ENCODE results near the gene CYBC1. TPM values are rescaled to one million over a fixed set of nuclear protein-coding genes. Genes with fewer than 3 reads are reported as not detected.

The CYBC1 gene
- total and polyA plus RNA-seq, 7 experiments from 2014 or later = 112 to 385 (median 181) TPM

DNA sequence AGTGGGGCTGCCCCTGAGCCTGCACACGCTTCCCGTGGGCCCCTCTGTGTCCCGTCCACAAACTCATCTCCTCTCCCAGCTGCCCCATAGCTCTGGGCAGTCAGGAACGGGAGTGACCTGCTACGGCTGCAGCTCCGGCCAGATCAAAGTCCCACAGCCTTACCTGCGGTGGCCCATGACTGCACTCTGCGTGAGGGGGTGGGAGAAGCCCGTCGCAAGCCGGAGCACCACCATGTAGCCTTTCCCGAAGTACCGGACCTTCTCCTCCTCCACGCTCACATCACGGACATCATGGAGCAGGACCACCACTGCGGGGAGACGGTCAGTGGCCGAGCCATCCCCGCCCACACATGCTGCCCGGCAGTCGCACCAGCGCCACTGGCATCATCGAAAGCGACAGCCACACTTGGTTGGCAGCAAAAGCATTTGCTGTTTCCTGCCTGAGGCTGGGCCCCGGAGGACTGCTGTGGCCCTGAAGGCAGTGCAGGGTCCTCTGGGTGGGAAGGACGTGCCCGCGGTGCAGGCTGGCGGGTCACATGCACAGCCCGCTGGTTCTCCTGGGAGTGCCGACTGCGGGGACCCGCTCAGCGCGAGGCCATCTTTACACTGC is 6.2 kb downstream of the CYBC1 start:
- Histone ChIP-seq H3K4me1 (ENCODE audit: control insufficient read depth in 2 of 2, insufficient read depth in 2 of 2, low read length in 2 of 2) (peaks cover 7 to 8% of the 10 kb centered on the region in 2 donors), H3K4me3 (ENCODE audit: low read length) (no peak overlapping the region), H3K36me3 (ENCODE audit: control insufficient read depth in 2 of 3, insufficient read depth in 3 of 3, low read length in 3 of 3) (peaks cover 0 to 68% (median 0%) of the 10 kb centered on the region in 3 experiments), H3K9me3 (ENCODE audit: control insufficient read depth in 2 of 3, low read length in 3 of 3) (no peaks in the 10 kb centered on the region), H3K27me3 (ENCODE audit: control insufficient read depth in 2 of 2, insufficient read depth in 2 of 2, low read length in 2 of 2) (no peaks in the 10 kb centered on the region), H3K27ac (ENCODE audit: low read depth, low read length) (no peak overlapping the region)
- Mint-ChIP-seq H3K4me1 (peaks cover under 1 to 26% (median 17%) of the 10 kb centered on the region in 7 donors), H3K27ac (peak overlapping the region in 1 of 9 donors; percentile 18), H3K27me3 (no peaks in the 10 kb centered on the region), H3K9me3 (no peaks in the 10 kb centered on the region), H3K36me3 (peaks cover 0 to 14% (median 0%) of the 10 kb centered on the region in 5 donors), H3K4me3 (no peak overlapping the region)
- ATAC-seq (no peak), DNase-seq (no peak)
- CTCF ChIA-PET = no interaction called here
- POLR2A ChIA-PET = interaction anchor here (0.6 to 1.1 kb wide), 2 partner anchors 11 to 15 kb away, joined by 3 read pairs; no protein-coding TSS in a partner anchor
- intact Hi-C loops (cut with micrococcal nuclease) = no loop called here

DNA sequence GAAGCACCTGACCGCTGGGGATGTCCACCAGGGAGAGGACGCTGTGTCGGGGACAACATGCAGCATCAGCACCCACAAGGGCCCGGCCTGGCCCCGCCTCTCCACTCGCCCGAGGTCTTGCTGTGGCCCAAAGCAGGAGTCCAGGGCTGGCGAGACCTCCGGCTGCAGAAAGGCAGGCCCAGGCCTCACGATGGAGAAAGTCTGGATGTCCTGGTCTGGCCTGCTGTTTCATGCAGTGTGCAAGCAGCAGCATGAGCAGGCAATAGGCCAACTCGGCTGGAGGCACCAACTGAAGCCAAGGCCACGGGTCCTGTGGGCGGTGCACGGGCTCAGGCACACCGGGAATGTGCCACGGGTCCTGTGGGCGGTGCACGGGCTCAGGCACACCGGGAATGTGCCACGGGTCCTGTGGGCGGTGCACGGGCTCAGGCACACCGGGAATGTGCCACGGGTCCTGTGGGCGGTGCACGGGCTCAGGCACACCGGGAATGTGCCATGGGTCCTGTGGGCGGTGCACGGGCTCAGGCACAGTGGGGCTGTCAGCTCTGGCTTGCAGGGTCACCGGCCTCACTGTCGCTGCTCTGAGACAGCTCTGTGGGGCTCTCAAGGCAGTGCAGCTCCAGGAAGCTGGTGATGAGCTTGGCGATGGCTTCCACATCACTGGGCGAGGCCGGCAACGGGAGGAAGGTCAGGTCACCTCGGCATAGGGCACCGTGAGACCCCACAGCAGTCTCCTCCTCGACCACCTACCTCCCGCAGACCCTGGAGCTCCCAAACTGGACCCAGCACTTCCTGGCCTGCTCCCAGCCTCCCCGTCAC is 6.9 kb downstream of the CYBC1 start:
- H3K4me3 ChIP-seq (ENCODE audit: low read length) = no peak overlapping the region
- Mint-ChIP-seq H3K27ac (peak overlapping the region in 2 of 9 donors; percentile 12 to 23), H3K36me3 (peaks cover 0 to 10% (median 0%) of the 10 kb centered on the region in 5 donors), H3K4me1 (peaks cover 0 to 25% (median 13%) of the 10 kb centered on the region in 7 donors), H3K27me3 (no peaks in the 10 kb centered on the region), H3K9me3 (no peaks in the 10 kb centered on the region), H3K4me3 (no peak overlapping the region)
- H3K4me1 ChIP-seq (ENCODE audit: control insufficient read depth in 2 of 2, insufficient read depth in 2 of 2, low read length in 2 of 2) = peaks cover 6 to 7% of the 10 kb centered on the region in 2 donors
- ChIA-PET CTCF (no interaction called here), POLR2A (interaction anchor here (0.6 to 1.1 kb wide), 2 partner anchors 11 to 16 kb away, joined by 3 read pairs; no protein-coding TSS in a partner anchor)
- no peak for ATAC-seq
- no peak overlapping the region for H3K27ac ChIP-seq (ENCODE audit: low read depth, low read length)
- no peaks in the 10 kb centered on the region for H3K9me3 ChIP-seq (ENCODE audit: control insufficient read depth in 2 of 3, low read length in 3 of 3)
- no peaks in the 10 kb centered on the region for H3K27me3 ChIP-seq (ENCODE audit: control insufficient read depth in 2 of 2, insufficient read depth in 2 of 2, low read length in 2 of 2)
- intact Hi-C loops (cut with micrococcal nuclease) = no loop called here
- peaks cover 0 to 75% (median 0%) of the 10 kb centered on the region in 3 experiments for H3K36me3 ChIP-seq (ENCODE audit: control insufficient read depth in 2 of 3, insufficient read depth in 3 of 3, low read length in 3 of 3)
- DNase-seq = no peak

DNA sequence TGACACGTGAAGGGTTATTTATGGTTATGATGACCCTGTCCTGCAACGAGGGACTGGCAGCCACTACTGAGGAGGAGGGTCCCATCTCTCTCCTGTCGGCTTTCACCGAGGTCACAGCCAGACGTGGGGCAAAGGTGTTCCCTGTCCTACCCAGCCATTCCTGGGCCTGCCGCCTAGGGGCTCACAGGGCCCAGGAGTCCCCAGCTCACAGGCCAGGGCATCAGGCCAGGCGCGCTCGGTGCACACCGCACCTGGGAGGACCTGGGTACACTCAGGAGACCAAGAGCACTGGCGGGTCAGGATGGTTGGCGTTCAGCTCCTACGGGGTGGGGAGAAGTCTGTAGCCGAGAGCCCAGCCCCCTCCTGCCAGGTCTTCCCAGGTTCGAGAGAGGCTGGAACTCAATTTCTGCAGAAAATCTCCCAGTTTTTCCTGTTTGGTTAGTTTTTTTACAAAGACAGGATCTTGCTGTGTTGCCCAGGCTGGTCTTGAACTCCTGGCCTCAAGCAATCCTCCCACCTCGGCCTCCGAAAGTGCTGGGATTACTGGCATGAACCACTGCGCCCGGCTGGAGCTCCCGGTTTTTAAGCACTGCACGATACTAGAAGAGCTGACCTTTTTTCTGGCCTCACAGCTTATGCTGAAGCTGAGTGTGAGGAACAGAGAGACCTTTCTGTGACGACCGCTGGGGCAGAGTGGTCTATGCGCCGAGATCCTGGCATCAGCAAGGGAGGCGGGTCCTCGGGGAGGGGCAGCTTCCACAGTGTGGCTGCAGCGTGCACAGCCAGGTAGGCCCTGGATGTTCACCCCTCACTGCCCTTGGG is 7.7 kb downstream of the CYBC1 start:
- H3K4me1 Mint-ChIP-seq = peaks cover 0 to 23% (median 11%) of the 10 kb centered on the region in 7 donors
- Histone ChIP-seq H3K27ac (ENCODE audit: low read depth, low read length) (no peak overlapping the region), H3K36me3 (ENCODE audit: control insufficient read depth in 2 of 3, insufficient read depth in 3 of 3, low read length in 3 of 3) (peaks cover 0 to 82% (median 0%) of the 10 kb centered on the region in 3 experiments), H3K4me1 (ENCODE audit: control insufficient read depth in 2 of 2, insufficient read depth in 2 of 2, low read length in 2 of 2) (peaks cover 1 to 3% of the 10 kb centered on the region in 2 donors), H3K4me3 (ENCODE audit: low read length) (no peak overlapping the region), H3K9me3 (ENCODE audit: control insufficient read depth in 2 of 3, low read length in 3 of 3) (no peaks in the 10 kb centered on the region), H3K27me3 (ENCODE audit: control insufficient read depth in 2 of 2, insufficient read depth in 2 of 2, low read length in 2 of 2) (no peaks in the 10 kb centered on the region)
- H3K9me3 Mint-ChIP-seq = no peaks in the 10 kb centered on the region
- peaks cover 0 to 10% (median 0%) of the 10 kb centered on the region in 5 donors for H3K36me3 Mint-ChIP-seq
- H3K4me3 Mint-ChIP-seq = no peak overlapping the region
- H3K27ac Mint-ChIP-seq = peak overlapping the region in 3 of 9 donors; percentile 12 to 46 (median 23)
- no peak for DNase-seq
- ATAC-seq = no peak
- intact Hi-C loops (cut with micrococcal nuclease) = no loop called here
- ChIA-PET POLR2A (interaction anchor here (1.5 kb wide), 1 partner anchor 15 kb away, joined by 5 read pairs; no protein-coding TSS in a partner anchor), CTCF (interaction anchor here (0.6 kb wide), 1 partner anchor 93 kb away, joined by 3 read pairs; no protein-coding TSS in a partner anchor)
- H3K27me3 Mint-ChIP-seq = no peaks in the 10 kb centered on the region

DNA sequence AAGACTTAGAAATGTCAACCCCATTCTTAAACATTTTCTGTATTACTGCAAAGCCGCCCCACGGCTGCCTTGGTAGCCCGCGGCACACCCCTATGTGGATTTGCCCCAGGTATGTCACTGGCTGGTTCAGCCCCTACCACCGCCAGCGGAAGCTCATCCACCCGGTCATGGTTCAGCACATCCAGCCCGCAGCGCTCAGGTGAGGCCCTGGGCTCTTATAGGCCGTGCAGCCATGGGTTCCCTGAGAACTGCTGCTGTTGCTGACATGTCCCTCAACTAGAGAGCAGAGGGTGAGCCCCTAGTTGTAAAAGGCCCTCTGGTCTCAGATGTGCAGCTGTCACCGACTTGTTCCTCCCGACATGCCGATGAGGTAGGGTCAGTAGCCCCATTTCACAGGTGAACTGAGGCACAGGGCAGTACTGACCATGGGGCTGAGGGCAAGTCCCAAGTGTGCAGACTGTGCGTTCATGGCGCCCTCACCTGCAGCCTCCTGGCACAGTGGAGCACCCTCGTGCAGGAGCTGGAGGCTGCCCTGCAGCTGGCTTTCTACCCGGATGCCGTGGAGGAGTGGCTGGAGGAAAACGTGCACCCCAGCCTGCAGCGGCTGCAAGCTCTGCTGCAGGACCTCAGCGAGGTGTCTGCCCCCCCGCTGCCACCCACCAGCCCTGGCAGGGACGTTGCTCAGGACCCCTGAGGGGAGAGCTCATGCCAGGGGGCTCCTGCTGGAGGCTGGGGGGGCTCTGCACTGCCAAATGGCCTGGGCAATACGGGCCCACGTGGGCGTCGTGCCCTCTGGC is 8.7 kb downstream of the CYBC1 start:
- POLR2A ChIA-PET = interaction anchor here (0.6 to 1.5 kb wide), 2 partner anchors 16 to 188 kb away, joined by 3 to 5 read pairs; no protein-coding TSS in a partner anchor

DNA sequence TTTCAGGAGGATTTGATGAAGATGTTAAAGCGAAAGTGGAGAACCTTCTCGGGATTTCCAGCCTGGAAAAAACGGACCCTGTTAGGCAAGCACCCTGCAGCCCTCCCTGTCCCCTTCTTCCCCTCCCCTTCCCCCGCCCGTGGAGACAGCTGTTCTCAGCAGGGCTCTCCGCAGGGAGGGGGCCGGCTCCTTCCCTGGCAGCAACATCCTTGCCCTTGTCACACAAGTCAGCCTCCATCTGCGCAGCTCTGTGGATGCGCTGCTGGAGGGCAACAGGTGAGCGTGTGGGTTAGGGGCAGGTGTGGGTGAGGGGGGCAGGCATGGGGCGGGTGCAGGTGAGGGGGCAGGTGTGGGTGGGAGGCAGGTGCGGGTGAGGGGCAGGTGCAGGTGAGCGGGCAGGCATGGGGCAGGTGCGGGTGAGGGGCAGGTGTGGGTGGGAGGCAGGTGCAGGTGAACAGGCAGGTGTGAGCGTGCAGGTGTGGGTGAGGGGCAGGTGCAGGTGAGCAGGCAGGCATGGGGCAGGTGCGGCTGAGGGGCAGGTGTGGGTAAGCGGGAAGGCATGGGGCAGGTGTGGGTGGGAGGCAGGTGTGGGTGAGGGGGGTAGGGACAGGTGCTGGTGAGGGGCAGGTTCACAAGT is 9.4 kb downstream of the CYBC1 start:
- ATAC-seq = no peak
- Histone ChIP-seq H3K27ac (ENCODE audit: low read depth, low read length) (no peak overlapping the region), H3K27me3 (ENCODE audit: control insufficient read depth in 2 of 2, insufficient read depth in 2 of 2, low read length in 2 of 2) (no peaks in the 10 kb centered on the region), H3K4me1 (ENCODE audit: control insufficient read depth in 2 of 2, insufficient read depth in 2 of 2, low read length in 2 of 2) (no peaks in the 10 kb centered on the region), H3K36me3 (ENCODE audit: control insufficient read depth in 2 of 3, insufficient read depth in 3 of 3, low read length in 3 of 3) (peaks cover 0 to 87% (median 5%) of the 10 kb centered on the region in 3 experiments), H3K4me3 (ENCODE audit: low read length) (no peak overlapping the region), H3K9me3 (ENCODE audit: control insufficient read depth in 2 of 3, low read length in 3 of 3) (no peaks in the 10 kb centered on the region)
- POLR2A ChIA-PET = interaction anchor here (0.6 kb wide), 1 partner anchor 187 kb away, joined by 3 read pairs; no protein-coding TSS in a partner anchor
- Mint-ChIP-seq H3K27me3 (no peaks in the 10 kb centered on the region), H3K9me3 (no peaks in the 10 kb centered on the region), H3K4me1 (peaks cover 0 to 10% (median 2%) of the 10 kb centered on the region in 7 donors), H3K36me3 (peaks cover 0 to 7% (median 0%) of the 10 kb centered on the region in 5 donors), H3K27ac (peak overlapping the region in 1 of 9 donors; percentile 28), H3K4me3 (no peak overlapping the region)
- intact Hi-C loops (cut with micrococcal nuclease) = no loop called here
- CTCF ChIA-PET = no interaction called here
- DNase-seq = no peak

More for the DNA sequence above, 8.7 kb downstream of the CYBC1 start:
- DNase-seq = no peak
- peak overlapping the region in 2 of 9 donors; percentile 25 to 28 for H3K27ac Mint-ChIP-seq
- H3K4me1 Mint-ChIP-seq = peaks cover 0 to 17% (median 4%) of the 10 kb centered on the region in 7 donors
- Histone ChIP-seq H3K4me1 (ENCODE audit: control insufficient read depth in 2 of 2, insufficient read depth in 2 of 2, low read length in 2 of 2) (no peaks in the 10 kb centered on the region), H3K4me3 (ENCODE audit: low read length) (no peak overlapping the region), H3K9me3 (ENCODE audit: control insufficient read depth in 2 of 3, low read length in 3 of 3) (no peaks in the 10 kb centered on the region), H3K36me3 (ENCODE audit: control insufficient read depth in 2 of 3, insufficient read depth in 3 of 3, low read length in 3 of 3) (peaks cover 0 to 87% (median 0%) of the 10 kb centered on the region in 3 experiments), H3K27me3 (ENCODE audit: control insufficient read depth in 2 of 2, insufficient read depth in 2 of 2, low read length in 2 of 2) (no peaks in the 10 kb centered on the region), H3K27ac (ENCODE audit: low read depth, low read length) (no peak overlapping the region)
- CTCF ChIA-PET = interaction anchor here (0.6 kb wide), 1 partner anchor 19 kb away, joined by 5 read pairs; no protein-coding TSS in a partner anchor
- no peak for ATAC-seq
- no peak overlapping the region for H3K4me3 Mint-ChIP-seq
- H3K36me3 Mint-ChIP-seq = peaks cover 0 to 10% (median 0%) of the 10 kb centered on the region in 5 donors
- intact Hi-C loops (cut with micrococcal nuclease) = no loop called here
- H3K27me3 Mint-ChIP-seq = no peaks in the 10 kb centered on the region
- no peaks in the 10 kb centered on the region for H3K9me3 Mint-ChIP-seq

Data from naive thymus-derived CD4-positive, alpha-beta T cell (primary cell).